Measurements from ENCODE around the gene ARHGAP23.
"Not testable (repeated sequence)": the region's sequence is repeated elsewhere in the genome, so short reads cannot be mapped to it uniquely, and the experiment has no call there.

ARHGAP23 gene

GRCh38 chr17:38492067-38493040, 64.1 kb downstream of the ARHGAP23 start:
- peak; percentile 79 for DNase-seq

- not testable (repeated sequence) for DNase-seq
These were observed 65.9 kb downstream of the ARHGAP23 start for GRCh38 chr17:38494152-38494551.

GRCh38 chr17:38497656-38498055, 69.4 kb downstream of the ARHGAP23 start:
- not testable (repeated sequence) for DNase-seq

- no peak for DNase-seq
These were observed 70.1 kb downstream of the ARHGAP23 start for GRCh38 chr17:38498353-38498752.

GRCh38 chr17:38499230-38499629, 71.0 kb downstream of the ARHGAP23 start:
- not testable (repeated sequence) for DNase-seq

- not testable (repeated sequence) for DNase-seq
These were observed 73.5 kb downstream of the ARHGAP23 start for GRCh38 chr17:38501718-38502117.

- not testable (repeated sequence) for DNase-seq
These were observed 75.1 kb downstream of the ARHGAP23 start for GRCh38 chr17:38503286-38503913.

- no peak for DNase-seq
These were observed 76.0 kb downstream of the ARHGAP23 start for GRCh38 chr17:38504216-38504615.

- DNase-seq, result no peak
These were observed 79.2 kb downstream of the ARHGAP23 start for GRCh38 chr17:38507436-38507835.

- DNase-seq, result no peak
These were observed 79.8 kb downstream of the ARHGAP23 start for GRCh38 chr17:38507921-38508569.

GRCh38 chr17:38508570-38508950, 80.3 kb downstream of the ARHGAP23 start:
- DNase-seq, result no peak

GRCh38 chr17:38508954-38509771, 80.9 kb downstream of the ARHGAP23 start:
- peak; percentile 91 for DNase-seq

GRCh38 chr17:38509772-38510420, 81.6 kb downstream of the ARHGAP23 start:
- no peak for DNase-seq

GRCh38 chr17:38510421-38511149, 82.3 kb downstream of the ARHGAP23 start:
- peak; percentile 78 for DNase-seq

GRCh38 chr17:38511150-38512108, 83.2 kb downstream of the ARHGAP23 start:
- DNase-seq, result no peak

GRCh38 chr17:38512473-38513058, 84.3 kb downstream of the ARHGAP23 start:
- no peak for DNase-seq

GRCh38 chr17:38526526-38526925, 98.3 kb downstream of the ARHGAP23 start:
- DNase-seq, result not testable (repeated sequence)

GRCh38 chr17:38528141-38528540, 99.9 kb downstream of the ARHGAP23 start:
- DNase-seq, result not testable (repeated sequence)

- not testable (repeated sequence) for DNase-seq
These were observed 102.6 kb downstream of the ARHGAP23 start for GRCh38 chr17:38530856-38531255.

- DNase-seq, result not testable (repeated sequence)
These were observed 103.5 kb downstream of the ARHGAP23 start for GRCh38 chr17:38531761-38532160.

Measured in retina (tissue), 1 donor.